Activated gamma-delta T cell treated with anti-CD3 and anti-CD28 coated beads, Interleukin-2, amount 50 U/mL, for 16 hours (primary cell): Measurements from ENCODE around the gene CST7.
A peak's percentile ranks its signal among the peaks of the same experiment; 100 is the strongest.
"Not testable (repeated sequence)": the region's sequence is repeated elsewhere in the genome, so short reads cannot be mapped to it uniquely, and the experiment has no call there.

Source experiments
- DNase-seq: peaks from one replicate; pipeline ENCODE4 v3.0.0-alpha.2; 2020; ENCODE audit warnings: low read depth

CST7 gene

GRCh38 chr20:24929867-24930723 lies 19.0 kb upstream of the CST7 start:
- peak; percentile 19 for DNase-seq

DNA sequence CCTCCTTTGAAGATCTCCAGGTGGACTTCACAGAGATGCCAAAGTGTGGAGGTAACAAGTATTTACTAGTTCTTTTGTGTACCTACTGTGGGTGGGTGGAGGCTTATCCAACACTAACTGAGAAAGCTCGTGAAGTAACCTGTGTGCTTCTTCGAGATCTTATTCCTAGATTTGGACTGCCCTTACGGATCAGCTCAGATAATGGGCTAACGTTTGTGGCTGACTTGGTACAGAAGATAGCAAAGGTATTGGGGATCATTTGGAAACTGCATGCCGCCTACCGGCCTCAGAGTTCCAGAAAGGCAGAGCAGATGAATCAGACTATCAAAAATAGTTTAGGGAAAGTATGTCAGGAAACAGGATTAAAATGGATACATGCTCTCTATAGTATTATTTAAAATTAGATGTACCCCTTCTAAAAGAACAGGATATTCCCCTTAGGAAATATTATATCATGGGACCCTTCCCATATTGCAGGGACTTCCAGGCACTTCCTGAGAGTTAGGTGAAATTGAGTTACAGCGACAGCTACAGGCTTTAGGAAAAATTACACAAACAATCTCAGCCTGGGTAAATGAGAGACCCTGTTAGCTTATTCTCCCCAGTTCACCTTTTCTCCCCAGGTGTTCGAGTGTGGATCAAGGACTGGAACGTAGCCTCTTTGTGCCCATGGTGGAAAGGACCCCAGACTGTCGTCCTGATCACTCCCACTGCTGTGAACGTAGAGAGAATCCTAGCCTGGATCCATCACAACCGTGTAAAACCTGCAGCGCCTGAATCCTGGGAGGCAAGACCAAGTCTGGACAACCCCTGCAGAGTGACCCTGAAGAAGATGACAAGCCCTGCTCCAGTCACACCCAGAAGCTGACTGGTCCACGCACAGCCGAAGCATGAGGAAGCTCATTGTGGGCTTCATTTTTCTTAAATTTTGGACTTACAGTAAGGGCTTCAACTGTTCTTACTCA lies 18.1 kb upstream of the CST7 start:
- not testable (repeated sequence) for DNase-seq

- DNase-seq = not testable (repeated sequence)
These were observed 17.2 kb upstream of the CST7 start for GRCh38 chr20:24931893-24932292.

DNA sequence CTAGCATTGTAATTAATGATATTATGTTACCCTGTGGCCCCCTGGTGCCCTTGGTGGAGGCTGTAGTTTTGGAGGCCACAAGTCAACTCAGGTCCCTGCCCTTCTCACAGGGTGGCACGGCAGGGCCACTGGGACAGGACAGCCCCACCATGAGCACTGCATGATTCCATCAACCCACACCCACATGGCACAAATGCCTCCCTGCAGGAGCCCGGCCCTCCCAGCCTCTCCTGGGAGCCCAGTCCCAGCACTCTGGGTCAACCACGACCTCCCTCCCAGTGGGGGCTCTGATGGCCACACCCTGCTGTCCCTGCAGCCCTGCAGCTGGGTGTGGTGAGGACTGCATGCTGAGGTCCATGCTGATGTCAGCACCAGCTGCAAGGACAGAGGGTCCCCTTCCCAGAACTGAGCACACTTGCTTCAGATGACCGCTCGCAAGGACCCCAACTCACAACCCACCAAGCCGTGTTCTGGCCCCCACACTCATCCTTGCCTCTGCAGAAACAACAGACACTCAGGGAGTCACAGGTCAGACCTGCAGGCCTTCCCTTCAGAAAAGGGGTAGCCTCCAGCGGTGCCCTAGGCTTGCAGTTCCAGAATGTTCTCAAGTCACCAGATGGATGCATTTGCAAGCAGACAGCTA lies 15.7 kb upstream of the CST7 start:
- DNase-seq = no peak

DNA sequence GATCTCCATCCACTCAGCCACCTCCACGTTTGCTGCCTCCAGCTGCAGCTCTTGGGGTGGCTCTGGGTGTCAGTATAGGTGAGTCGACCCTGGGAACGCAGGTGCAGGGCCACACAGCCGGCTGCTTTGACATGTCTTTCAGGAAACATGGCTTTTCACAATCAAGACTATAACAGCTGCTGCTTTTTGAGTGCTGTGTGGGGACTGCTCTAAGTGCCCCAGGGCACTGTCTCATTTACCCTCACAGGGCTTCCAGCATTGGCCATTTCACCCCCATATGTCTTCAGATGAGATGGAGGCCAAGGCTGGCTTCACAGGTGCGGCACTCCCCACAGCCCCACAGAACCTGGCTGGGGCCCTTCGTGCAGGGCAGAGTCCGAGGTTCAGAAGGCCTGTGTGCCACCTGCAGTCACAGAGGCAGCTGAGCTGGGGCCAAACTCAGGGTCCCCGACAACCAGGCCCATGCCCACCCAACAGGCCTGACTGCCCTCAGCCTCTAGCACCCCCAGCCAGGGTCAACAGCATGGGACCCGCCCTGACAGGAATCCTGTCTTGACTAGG lies 14.9 kb upstream of the CST7 start:
- no peak for DNase-seq

DNA sequence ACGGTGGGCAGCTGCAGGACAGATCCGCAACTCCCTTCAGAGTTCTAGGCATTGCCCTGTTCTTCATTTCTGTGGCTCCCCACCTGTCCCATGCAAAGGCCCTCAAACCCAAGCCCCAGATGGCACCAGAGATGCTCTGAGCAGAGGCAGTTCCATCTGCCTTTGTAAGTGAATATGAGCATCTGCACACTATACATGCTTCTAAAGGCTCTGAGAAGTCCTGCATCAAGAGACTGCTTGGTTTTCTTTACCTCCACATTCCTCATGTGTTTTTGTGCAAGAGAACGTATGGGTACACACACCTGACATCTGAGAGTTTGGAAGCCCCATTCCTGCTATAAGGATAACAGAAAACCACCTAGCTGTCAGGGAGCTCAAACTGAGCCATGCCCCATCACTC lies 14.4 kb upstream of the CST7 start:
- DNase-seq = no peak

- DNase-seq = no peak
These were observed 13.9 kb upstream of the CST7 start for GRCh38 chr20:24935140-24935539.

DNA sequence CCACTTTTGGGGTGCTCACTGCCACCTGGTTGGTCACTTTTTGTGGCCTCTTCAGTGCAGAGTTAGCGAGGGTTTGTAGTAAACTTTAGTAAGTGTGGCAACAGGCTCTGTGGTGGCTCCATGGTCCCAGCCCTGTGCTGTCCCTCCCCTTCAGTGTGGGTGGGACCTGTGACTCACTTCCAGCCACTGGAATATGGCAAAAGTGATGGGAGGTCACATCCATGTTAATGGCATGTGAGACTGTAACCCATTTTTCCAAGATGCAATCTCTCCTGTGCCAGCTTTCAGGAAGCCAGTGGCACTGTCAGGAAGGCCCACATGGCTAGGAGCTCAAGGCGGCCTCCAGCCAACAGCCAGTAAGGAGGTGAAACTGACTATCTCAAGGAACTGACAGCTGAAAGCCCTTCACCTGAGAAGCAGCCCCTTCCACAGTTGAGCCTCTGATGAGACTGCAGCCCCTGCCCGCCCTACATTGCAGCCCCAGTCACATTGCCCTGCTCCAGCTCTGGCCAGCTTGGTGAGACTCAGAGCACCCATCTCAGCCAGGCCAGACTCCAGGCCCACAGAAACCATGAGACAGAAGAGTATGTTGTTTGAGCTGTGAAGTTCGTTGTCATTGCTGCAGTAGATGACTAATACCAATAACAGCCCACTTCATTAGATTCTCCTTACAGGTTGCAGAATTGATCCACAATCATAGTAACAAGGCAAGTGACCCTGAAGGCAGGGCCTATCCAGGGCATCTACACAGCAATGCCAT lies 13.1 kb upstream of the CST7 start:
- no peak for DNase-seq

DNA sequence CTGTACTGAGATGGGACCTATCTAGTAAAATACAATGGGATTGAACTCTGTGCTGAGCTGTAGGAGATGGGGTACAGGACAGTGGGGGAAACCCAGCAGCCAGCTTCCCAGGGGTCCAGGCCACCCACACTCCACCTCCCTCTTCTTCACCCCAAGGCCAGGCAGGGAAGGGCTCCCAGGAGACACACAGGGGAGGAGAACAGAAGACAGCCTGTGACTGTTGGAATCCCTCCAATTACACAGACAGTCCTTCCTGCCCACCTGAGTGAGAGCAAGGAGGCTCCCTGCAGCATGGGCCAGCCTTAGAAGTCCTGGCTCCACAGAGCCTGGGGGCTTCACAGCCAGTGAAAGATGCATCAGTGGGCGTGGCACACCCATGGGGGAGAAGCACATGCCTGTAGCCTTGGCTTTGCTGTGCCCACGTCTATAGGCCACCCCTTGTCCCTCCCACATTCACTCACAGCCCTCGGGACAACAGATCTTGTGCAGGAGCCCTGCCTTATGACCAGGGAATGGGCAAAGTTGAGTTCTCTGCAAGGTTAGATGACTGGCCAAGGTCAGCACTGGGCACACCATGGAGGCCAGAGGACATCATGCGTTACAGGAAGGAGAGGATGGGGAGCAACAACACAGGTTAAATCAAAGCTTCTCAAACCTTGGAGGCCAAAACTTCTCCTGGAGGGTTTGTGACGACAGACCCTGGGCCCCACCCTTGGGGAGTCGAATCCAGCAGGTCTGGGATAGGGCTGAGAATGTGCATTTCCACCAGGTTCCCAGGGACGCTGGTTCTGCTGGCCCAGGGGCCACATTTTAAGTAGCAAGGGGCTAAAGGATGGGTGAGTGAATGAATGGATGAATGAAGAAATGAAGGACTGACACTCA lies 12.3 kb upstream of the CST7 start:
- no peak for DNase-seq

DNA sequence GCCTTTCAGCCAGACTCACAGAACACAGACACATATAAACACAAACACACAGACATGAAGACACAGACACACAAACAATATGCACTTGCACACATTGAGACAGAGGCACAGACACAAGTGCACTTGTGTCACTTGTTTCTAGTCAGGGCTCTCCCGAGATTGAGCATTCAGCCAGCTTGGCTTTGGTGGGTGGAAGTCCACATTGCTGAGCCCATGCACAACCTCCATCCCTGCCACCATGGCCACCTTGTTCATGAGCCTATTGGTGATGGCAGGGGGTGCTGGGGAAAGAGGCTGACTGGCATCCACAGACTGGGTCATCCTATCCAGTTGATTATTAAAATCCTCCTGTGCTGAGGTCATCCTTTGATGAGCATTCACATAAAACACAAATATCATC lies 11.5 kb upstream of the CST7 start:
- no peak for DNase-seq

GRCh38 chr20:24938498-24938897 lies 10.6 kb upstream of the CST7 start:
- no peak for DNase-seq

DNA sequence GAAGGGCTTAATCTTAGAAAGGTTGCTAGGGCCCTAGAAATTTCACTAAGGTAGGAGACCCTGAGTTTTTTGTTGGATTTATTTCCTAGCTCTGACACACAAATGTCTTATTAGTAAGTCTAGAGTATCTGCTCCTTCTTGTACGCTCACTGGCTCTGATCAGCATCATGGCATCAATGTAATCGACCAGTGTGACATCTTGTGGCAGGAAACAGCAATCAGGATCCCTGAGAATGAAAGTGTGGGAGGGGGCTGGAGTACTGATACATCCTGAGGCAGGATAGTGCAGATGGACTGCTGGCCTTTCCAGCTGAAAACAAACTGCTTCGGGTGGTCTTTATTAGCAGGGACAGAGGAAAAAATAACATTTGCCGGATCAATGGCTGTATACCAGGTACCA lies 10.0 kb upstream of the CST7 start:
- DNase-seq = no peak

GRCh38 chr20:24942679-24943078 lies 6.4 kb upstream of the CST7 start:
- DNase-seq = no peak

DNA sequence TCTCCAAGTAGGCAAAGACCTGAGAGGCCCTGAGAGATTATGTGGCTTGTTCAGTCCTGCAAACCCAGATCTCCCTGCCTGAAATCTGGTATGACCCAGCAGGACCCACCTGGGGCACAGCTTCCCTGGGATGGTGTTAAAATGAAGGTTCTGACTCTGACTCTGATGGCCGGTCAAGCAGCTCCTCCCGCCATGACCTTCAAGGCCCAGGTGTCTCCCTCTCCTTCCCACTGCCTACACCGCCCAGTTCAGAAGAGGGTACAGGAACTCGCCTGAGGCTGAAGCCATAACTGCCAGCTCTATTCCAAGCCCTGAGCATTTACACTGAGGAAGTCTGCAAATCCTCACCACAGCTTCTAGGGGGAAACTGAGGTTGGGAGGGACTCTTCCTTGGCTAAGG lies 5.9 kb upstream of the CST7 start:
- no peak for DNase-seq

- no peak for DNase-seq
These were observed 5.3 kb upstream of the CST7 start for GRCh38 chr20:24943731-24944130.

DNA sequence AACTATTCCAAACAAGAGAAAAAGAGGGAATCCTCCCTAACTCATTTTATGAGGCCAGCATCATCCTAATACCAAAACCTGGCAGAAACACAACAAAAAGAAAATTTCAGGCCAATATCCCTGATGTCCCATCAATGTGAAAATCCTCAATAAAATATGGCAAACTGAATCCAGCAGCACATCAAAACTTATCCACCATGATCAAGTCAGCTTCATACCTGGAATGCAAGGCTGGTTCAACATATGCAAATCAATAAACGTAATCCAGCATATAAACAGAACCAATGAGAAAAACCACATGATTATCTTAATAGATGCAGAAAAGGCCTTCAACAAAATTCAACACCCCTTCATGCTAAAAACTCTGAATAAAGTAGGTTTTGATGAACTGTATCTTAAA lies 2.7 kb upstream of the CST7 start:
- not testable (repeated sequence) for DNase-seq

- DNase-seq = not testable (repeated sequence)
These were observed 602 bp upstream of the CST7 start for GRCh38 chr20:24948396-24948938.

- DNase-seq = no peak
These were observed 673 bp downstream of the CST7 start for GRCh38 chr20:24949756-24950127.

DNA sequence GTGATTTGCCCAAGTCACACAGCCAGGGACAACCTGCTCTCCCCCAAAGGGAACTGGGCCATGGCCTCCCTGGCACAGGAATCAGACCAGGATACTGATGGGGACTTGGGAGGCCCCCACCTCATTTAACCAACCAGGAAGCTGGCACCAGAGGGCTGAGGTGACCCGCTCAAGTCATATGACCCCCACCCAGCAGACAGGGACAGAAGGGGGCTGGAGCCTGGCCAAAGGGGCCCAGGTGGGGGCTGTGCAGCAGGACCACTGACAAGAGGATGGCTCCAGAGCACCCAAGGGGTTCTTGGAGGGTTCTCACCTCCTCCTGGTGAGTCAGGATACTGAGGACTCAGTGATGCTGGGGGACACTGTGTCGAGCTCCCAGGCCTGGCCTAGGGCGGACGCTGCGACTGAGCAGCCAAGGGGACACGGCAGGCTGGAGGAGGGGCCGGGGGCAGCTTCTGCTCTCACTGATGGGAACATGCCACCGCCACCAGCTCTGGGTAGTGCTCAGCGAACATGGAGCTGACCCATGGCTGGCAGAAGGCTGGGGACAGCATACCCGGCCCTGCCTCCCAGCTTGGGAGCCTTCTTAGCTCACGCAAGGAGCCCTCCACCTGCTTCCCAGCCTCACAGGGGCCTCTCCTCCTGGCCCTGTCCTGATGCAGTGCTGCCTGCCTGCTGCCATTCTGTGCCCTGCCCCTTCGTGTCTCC lies 1.2 kb downstream of the CST7 start:
- DNase-seq = no peak
